ENCODE results near the gene ERCC2.

ERCC2 gene

DNA sequence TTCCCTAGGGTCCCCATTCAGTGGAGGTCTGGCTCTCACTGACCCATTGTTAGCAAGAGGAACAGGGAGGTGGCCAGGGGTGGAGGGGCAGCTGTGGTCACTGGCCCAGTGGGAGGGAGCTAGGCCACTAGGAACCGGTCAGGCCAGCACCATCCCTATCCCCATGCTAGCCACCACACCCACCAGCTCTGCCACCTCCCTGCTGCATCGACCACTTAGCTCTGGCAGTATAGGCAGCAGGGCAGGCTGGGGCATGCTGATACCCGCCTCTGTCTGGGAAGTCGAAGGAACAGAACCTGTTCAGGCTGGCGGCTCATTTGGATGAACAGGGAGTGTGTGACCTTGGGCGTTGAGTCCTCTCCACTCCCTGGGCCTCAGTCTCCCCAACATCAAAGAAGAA, 29.8 kb upstream of the ERCC2 start:
- no peak overlapping the region for H3K4me3 ChIP-seq (ENCODE audit: low read depth, low read length)
- H3K27ac ChIP-seq (ENCODE audit: low read depth, low read length): no peak overlapping the region
- H3K4me1 ChIP-seq (ENCODE audit: control insufficient read depth, insufficient read depth, low read length): peaks cover 24% of the 10 kb centered on the region
- H3K9me3 ChIP-seq (ENCODE audit: control insufficient read depth, insufficient read depth, low read depth, low read length): no peaks in the 10 kb centered on the region
- H3K27me3 ChIP-seq (ENCODE audit: control insufficient read depth, insufficient read depth, low read length): peaks cover 17% of the 10 kb centered on the region; the same call in 1 of the 2 replicates
- H3K36me3 ChIP-seq (ENCODE audit: control insufficient read depth, insufficient read depth, low read length): peaks cover under 1% of the 10 kb centered on the region
- H3K9ac ChIP-seq (ENCODE audit: low read length): no peak overlapping the region

DNA sequence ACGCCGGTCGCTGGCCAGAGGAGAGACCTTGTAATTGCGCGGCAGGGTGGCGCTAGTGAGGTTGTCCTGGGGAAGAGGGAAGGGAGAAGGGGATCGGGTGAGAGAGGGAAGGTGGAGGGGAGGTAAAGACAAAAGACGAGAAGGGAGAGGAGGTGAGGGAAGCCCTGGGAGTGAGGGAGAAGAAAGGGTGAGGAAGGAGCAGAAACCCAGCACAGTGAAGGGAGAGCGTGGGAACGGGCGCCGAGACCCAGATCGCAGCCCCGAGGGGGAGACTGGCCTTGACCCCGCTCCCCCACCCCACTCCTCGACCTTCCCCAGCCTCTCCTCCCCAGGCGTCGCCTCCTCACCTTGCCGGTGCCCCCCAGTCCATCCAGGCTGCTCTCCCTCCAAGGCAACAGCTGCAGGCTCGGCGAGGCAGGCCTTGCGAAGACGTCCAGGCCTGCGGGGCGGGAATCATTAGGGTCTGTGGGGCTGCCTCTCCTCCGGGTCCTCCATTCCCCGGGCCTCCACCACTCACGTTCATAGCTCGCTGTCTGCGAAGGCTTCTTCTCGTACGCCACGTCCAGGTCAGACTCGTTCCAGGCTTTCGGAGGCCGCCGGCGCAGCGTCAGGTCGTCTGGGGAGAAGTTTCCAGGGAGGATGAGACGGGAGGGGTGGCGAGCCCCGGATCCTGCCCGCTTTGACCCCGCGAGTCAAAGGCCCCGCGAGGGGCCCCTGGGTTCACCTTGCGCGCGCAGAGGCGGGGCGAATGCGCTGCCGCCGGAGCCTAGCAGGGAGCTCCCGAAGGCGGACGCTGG, 25.6 kb upstream of the ERCC2 start:
- Histone ChIP-seq H3K27me3 (ENCODE audit: control insufficient read depth, insufficient read depth, low read length) (peaks cover 17% of the 10 kb centered on the region; the same call in 1 of the 2 replicates), H3K36me3 (ENCODE audit: control insufficient read depth, insufficient read depth, low read length) (peaks cover 10% of the 10 kb centered on the region), H3K4me1 (ENCODE audit: control insufficient read depth, insufficient read depth, low read length) (peaks cover 9% of the 10 kb centered on the region; the same call in 1 of the 2 replicates), H3K4me3 (ENCODE audit: low read depth, low read length) (peak overlapping the region; percentile 47), H3K9ac (ENCODE audit: low read length) (no peak overlapping the region), H3K27ac (ENCODE audit: low read depth, low read length) (no peak overlapping the region), H3K9me3 (ENCODE audit: control insufficient read depth, insufficient read depth, low read depth, low read length) (no peaks in the 10 kb centered on the region)

DNA sequence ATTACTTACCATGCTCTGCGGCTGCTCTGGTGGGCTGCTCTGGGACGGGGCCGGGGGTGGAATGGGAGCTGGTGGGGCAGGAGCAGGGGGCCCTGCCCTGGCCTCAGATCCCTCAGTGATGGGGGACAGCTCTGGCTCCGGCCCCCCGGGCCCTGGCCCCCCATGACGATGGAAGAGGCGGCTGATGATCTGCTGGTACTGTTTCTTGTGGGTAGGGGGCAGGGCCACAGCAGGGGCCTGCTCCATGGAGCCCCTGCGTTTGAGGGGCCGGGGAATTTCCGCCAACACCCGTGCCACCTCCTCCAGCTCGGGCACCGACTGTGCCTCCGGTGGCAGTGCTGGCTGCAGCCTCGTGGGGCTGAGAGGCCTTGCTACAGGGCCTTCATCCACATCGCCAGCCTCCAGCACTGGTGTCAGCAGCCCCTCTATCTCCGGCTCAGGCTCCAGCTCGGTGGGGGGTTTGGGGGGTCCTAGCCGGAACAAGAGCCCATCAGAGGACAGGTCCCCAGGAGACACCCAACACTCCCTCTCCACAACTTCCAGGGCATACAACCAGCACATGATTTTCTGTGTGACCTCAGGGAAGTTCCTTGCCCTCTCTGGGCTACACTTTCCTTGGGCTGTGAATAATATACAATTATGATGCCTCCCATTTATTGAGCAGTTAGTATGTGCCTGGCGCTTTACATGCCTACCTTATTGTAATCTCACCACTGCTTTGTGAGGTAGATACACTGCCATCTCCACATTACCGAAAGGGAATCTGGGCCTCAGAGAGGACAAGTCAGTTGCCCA, 21.7 kb upstream of the ERCC2 start:
- Histone ChIP-seq H3K27ac (ENCODE audit: low read depth, low read length) (no peak overlapping the region), H3K9me3 (ENCODE audit: control insufficient read depth, insufficient read depth, low read depth, low read length) (no peaks in the 10 kb centered on the region)

DNA sequence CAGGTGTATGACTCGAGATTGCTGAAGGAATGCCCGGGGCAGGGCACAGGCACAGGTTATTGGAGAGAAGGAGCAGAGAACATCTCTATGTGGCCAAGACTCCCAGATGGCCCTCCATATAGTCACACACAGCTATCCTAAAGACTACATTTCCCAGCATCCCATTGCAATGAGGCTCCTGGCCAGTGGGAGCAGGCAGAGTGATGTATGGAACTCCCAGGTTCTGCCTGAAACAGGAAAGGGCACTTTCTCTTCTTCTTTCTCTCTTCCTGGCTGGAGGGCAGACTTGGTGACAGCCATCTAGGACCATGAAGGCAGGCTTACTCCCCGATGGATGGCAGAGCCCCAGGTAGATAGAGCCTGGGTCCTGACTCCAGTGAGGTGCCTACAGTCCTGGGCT, 21.0 kb upstream of the ERCC2 start:
- Histone ChIP-seq H3K9ac (ENCODE audit: low read length) (no peak overlapping the region), H3K4me1 (ENCODE audit: control insufficient read depth, insufficient read depth, low read length) (no peaks in the 10 kb centered on the region), H3K36me3 (ENCODE audit: control insufficient read depth, insufficient read depth, low read length) (peaks cover 14% of the 10 kb centered on the region), H3K4me3 (ENCODE audit: low read depth, low read length) (no peak overlapping the region), H3K9me3 (ENCODE audit: control insufficient read depth, insufficient read depth, low read depth, low read length) (no peaks in the 10 kb centered on the region), H3K27ac (ENCODE audit: low read depth, low read length) (no peak overlapping the region), H3K27me3 (ENCODE audit: control insufficient read depth, insufficient read depth, low read length) (peaks cover 4% of the 10 kb centered on the region)

More for the DNA sequence above, 21.7 kb upstream of the ERCC2 start:
- Histone ChIP-seq H3K9ac (ENCODE audit: low read length) (no peak overlapping the region), H3K4me1 (ENCODE audit: control insufficient read depth, insufficient read depth, low read length) (no peaks in the 10 kb centered on the region), H3K4me3 (ENCODE audit: low read depth, low read length) (no peak overlapping the region), H3K36me3 (ENCODE audit: control insufficient read depth, insufficient read depth, low read length) (peaks cover 14% of the 10 kb centered on the region), H3K27me3 (ENCODE audit: control insufficient read depth, insufficient read depth, low read length) (peaks cover 9% of the 10 kb centered on the region; the same call in 1 of the 2 replicates)

DNA sequence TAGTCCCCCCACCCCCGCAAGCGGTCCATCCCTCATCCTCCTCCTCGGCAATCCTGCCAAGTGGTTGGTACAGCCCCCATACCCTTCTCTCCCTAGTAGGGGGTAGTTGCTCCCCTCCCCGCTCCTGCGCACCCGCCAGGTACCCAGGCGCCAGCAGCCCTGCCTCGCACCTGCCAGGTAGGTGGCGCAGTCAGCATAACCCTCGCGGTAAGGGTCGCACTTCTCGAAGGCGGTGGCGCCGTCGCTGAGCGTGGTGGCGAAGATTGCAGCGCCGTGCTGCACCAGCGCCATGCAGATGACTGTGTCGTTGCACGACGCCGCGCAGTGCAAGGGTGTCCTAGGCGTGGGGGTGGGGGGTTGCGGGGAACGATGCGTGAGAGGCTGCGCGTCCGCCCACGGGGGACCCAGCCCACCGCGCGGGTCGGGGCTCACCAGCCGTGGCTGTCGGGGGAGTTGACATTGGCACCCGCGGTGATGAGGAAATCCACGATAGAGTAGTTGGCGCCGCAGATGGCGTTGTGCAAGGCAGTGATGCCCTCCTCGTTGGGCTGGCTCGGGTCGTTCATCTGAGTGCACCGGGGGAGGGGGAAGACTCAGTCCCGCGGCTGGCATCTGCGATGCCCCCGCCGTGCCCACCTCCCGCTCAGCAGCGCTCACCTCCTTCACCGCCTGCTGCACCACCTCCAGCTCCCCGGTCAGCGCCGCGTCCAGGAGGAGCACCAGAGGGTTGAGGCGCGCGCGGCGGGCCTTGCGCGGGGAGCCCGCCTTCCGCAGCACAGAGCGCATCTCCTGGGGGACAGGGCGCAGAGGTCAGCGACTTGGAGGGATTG, 15.2 kb upstream of the ERCC2 start:
- H3K27me3 ChIP-seq (ENCODE audit: control insufficient read depth, insufficient read depth, low read length): peaks cover 17% of the 10 kb centered on the region
- H3K9me3 ChIP-seq (ENCODE audit: control insufficient read depth, insufficient read depth, low read depth, low read length): no peaks in the 10 kb centered on the region
- H3K4me3 ChIP-seq (ENCODE audit: low read depth, low read length): peak overlapping the region; percentile 36; the same call in 1 of the 2 replicates
- peaks cover 6% of the 10 kb centered on the region; the same call in 1 of the 2 replicates for H3K36me3 ChIP-seq (ENCODE audit: control insufficient read depth, insufficient read depth, low read length)
- H3K27ac ChIP-seq (ENCODE audit: low read depth, low read length): no peak overlapping the region
- H3K4me1 ChIP-seq (ENCODE audit: control insufficient read depth, insufficient read depth, low read length): no peaks in the 10 kb centered on the region
- H3K9ac ChIP-seq (ENCODE audit: low read length): no peak overlapping the region

DNA sequence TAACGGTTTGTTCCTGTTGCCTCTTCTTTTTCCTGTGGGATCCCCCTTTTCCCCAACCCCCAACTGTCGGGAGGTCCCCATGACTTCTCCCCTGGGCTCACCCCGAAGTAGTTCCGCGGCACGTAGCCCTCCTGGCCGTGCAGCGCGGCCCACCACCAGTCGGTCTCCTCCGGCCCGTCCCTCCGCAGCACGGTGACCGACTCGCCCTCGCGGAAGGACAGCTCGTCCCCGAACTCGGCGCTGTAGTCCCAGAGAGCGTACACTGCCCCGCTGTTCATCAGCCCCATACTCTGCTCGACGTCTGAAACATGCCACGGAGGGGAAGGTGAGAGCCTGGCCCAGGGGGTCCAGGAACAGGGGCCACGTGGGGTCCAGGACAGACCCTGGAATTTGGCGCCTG, 12.1 kb upstream of the ERCC2 start:
- H3K27ac ChIP-seq (ENCODE audit: low read depth, low read length): no peak overlapping the region
- H3K9ac ChIP-seq (ENCODE audit: low read length): no peak overlapping the region
- H3K4me3 ChIP-seq (ENCODE audit: low read depth, low read length): no peak overlapping the region
- no peaks in the 10 kb centered on the region for H3K4me1 ChIP-seq (ENCODE audit: control insufficient read depth, insufficient read depth, low read length)
- 0 out of 2 replicates have a peak, but pooled peaks cover 2% of the 10 kb centered on the region for H3K36me3 ChIP-seq (ENCODE audit: control insufficient read depth, insufficient read depth, low read length)
- H3K27me3 ChIP-seq (ENCODE audit: control insufficient read depth, insufficient read depth, low read length): peaks cover 17% of the 10 kb centered on the region
- H3K9me3 ChIP-seq (ENCODE audit: control insufficient read depth, insufficient read depth, low read depth, low read length): no peaks in the 10 kb centered on the region

DNA sequence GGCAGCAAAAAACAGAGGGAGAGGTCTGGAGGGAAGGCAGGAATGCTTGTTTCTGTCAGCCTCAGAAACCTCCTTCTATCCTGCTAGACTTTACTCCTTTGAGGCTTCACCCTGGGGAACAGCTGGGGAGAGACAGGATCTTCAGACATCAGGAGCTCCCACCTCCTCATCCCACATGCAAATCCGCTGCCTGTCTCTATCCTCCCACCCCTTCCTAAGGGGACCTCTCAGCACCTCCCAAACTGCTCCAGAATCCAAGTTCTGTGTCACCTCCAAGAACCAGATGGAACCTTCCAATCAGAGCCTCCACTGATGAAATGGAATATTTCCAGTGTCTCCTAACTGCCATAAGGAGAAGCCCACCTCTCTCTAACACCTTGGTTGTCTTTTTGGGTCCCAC, 9.7 kb upstream of the ERCC2 start:
- no peak overlapping the region for H3K9ac ChIP-seq (ENCODE audit: low read length)
- H3K27ac ChIP-seq (ENCODE audit: low read depth, low read length): no peak overlapping the region
- H3K4me1 ChIP-seq (ENCODE audit: control insufficient read depth, insufficient read depth, low read length): peaks cover 3% of the 10 kb centered on the region; the same call in 1 of the 2 replicates

DNA sequence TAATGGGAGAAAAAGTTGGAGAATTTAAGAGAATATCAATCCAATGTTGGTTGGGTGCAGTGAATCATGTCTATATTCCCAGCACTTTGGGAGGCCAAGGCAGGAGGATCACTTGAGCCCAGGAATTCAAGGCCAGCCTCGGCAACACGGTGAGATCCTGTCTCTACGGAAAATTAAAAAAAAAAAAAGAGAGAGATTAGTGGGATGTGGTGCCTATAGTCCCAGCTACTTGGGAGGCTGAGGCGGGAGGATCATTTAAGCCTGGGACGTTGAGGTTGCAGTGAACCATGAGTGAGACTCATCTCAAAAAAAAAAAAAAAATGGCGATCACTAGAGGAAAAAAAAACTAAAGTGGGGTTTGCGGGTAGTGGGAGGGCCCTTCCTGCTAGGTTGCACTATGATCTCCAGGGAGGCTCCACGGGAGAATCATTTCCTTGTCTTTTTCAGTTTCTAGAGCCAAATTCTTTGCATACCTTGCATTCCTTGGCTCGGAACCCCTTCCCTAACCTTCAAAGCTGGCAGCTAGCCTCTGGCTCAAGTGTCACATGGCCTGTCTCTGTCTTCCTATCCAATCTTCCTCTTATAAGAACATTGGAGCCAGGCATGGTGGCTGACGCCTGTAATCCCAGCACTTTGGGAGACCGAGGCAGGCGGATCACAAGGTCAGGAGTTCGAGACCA, 5.8 kb upstream of the ERCC2 start:
- Histone ChIP-seq H3K27ac (ENCODE audit: low read depth, low read length) (peak overlapping the region; percentile 74; the same call in 1 of the 2 replicates), H3K9ac (ENCODE audit: low read length) (no peak overlapping the region), H3K27me3 (ENCODE audit: control insufficient read depth, insufficient read depth, low read length) (no peaks in the 10 kb centered on the region), H3K4me3 (ENCODE audit: low read depth, low read length) (no peak overlapping the region), H3K9me3 (ENCODE audit: control insufficient read depth, insufficient read depth, low read depth, low read length) (no peaks in the 10 kb centered on the region), H3K36me3 (ENCODE audit: control insufficient read depth, insufficient read depth, low read length) (no peaks in the 10 kb centered on the region), H3K4me1 (ENCODE audit: control insufficient read depth, insufficient read depth, low read length) (peaks cover 3% of the 10 kb centered on the region; the same call in 1 of the 2 replicates)

More for the DNA sequence above, 9.7 kb upstream of the ERCC2 start:
- Histone ChIP-seq H3K9me3 (ENCODE audit: control insufficient read depth, insufficient read depth, low read depth, low read length) (no peaks in the 10 kb centered on the region), H3K27me3 (ENCODE audit: control insufficient read depth, insufficient read depth, low read length) (peaks cover 4% of the 10 kb centered on the region), H3K36me3 (ENCODE audit: control insufficient read depth, insufficient read depth, low read length) (no peaks in the 10 kb centered on the region), H3K4me3 (ENCODE audit: low read depth, low read length) (no peak overlapping the region)

DNA sequence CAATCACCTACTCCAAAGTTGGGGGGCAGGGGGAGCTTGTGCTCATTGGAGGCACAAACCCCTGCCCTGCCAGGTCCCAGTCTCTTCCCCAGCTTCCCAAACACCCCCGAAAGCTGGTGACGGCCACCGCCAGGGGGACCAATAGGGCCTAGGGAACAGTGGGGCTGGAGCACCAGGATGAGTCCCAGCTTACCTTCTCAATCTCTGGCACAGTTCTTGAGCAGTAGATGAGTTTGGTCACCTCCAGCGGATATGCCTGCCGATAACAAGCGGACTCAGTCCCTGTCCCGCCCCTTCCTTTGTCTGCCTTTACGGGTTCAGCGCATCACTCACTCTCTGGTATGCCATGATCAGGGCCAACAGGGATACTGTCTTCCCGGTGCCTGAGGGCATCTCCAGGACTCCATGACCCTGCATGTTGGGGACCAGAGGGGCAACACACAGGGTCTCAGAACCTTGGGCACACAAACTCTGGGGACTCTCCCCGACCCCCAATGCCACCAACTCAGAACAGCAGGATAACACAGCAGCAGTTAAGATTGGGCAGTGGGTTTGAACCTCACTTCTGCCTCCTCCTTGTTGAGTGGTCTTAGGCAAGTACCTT, 1.5 kb downstream of the ERCC2 start:
- no peak overlapping the region for H3K27ac ChIP-seq (ENCODE audit: low read depth, low read length)
- peaks cover 39% of the 10 kb centered on the region for H3K36me3 ChIP-seq (ENCODE audit: control insufficient read depth, insufficient read depth, low read length)
- no peaks in the 10 kb centered on the region for H3K4me1 ChIP-seq (ENCODE audit: control insufficient read depth, insufficient read depth, low read length)
- no peaks in the 10 kb centered on the region for H3K27me3 ChIP-seq (ENCODE audit: control insufficient read depth, insufficient read depth, low read length)
- no peaks in the 10 kb centered on the region for H3K9me3 ChIP-seq (ENCODE audit: control insufficient read depth, insufficient read depth, low read depth, low read length)
- H3K9ac ChIP-seq (ENCODE audit: low read length): no peak overlapping the region
- H3K4me3 ChIP-seq (ENCODE audit: low read depth, low read length): 0 out of 2 replicates have a peak overlapping the region, but pooled peaks have one; percentile 5

DNA sequence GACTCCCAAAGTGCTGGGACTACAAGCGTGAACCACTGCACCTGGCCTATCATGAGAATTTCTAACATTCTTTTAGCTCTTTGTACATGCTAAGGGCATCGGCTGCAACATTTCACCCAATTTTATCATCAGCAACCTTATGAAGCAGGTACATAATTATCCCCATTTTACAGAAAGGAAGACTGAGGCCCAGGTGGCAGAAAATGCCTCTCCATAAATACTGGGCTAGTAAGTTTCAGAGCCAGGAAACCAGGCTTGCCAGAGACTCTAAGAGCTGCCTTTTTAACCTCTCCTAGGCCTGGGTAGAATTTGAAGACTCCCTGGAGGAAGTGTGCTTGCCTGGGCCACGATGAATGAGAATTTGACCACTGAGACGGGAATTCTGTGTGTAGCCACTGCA, 2.2 kb downstream of the ERCC2 start:
- H3K27me3 ChIP-seq (ENCODE audit: control insufficient read depth, insufficient read depth, low read length): no peaks in the 10 kb centered on the region
- peaks cover 46% of the 10 kb centered on the region for H3K36me3 ChIP-seq (ENCODE audit: control insufficient read depth, insufficient read depth, low read length)

More for the DNA sequence above, 2.2 kb downstream of the ERCC2 start:
- H3K9me3 ChIP-seq (ENCODE audit: control insufficient read depth, insufficient read depth, low read depth, low read length): no peaks in the 10 kb centered on the region
- no peak overlapping the region for H3K4me3 ChIP-seq (ENCODE audit: low read depth, low read length)
- H3K4me1 ChIP-seq (ENCODE audit: control insufficient read depth, insufficient read depth, low read length): no peaks in the 10 kb centered on the region
- H3K9ac ChIP-seq (ENCODE audit: low read length): no peak overlapping the region
- H3K27ac ChIP-seq (ENCODE audit: low read depth, low read length): no peak overlapping the region

Measured in HUES6 (cell line).